ENCODE results near the gene CEPT1. TPM values are rescaled to one million over a fixed set of nuclear protein-coding genes. Genes with fewer than 3 reads are reported as not detected.

The CEPT1 gene
- total RNA-seq, 1 experiment from 2014 or later = 34.2 TPM

GRCh38 chr1:111116496-111116895 lies 23.5 kb upstream of the CEPT1 start:
- BruUV-seq (replicated peaks) = no TSS peak
- Histone ChIP-seq H3K36me3 (ENCODE audit: control insufficient read depth in 1 of 2, insufficient read depth in 2 of 2, low read length in 2 of 2) (peaks cover 4 to 19% of the 10 kb centered on the region in 2 experiments; a peak in 3 of 4 replicates), H3K79me2 (ENCODE audit: insufficient read depth, low read length) (no peaks in the 10 kb centered on the region), H3K9me2 (ENCODE audit: insufficient read depth) (no peaks in the 10 kb centered on the region), H3K9ac (ENCODE audit: low read length) (no peak overlapping the region), H3K27me3 (ENCODE audit: insufficient read depth, low read length) (no peaks in the 10 kb centered on the region), H3K4me3 (replicated peaks in 1 of 2; ENCODE audit: low read depth in 1 of 2, low read length in 2 of 2) (no peak overlapping the region), H2AFZ (ENCODE audit: low read depth, low read length, poor library complexity, severe bottlenecking) (no peak overlapping the region), H4K20me1 (ENCODE audit: insufficient read depth) (no peaks in the 10 kb centered on the region), H3K9me3 (ENCODE audit: control insufficient read depth in 1 of 2, insufficient read depth in 1 of 2, low read depth in 1 of 2, low read length in 2 of 2) (no peaks in the 10 kb centered on the region), H3K4me1 (ENCODE audit: control insufficient read depth in 1 of 2, insufficient read depth in 2 of 2, low read length in 2 of 2) (no peaks in the 10 kb centered on the region), H3K4me2 (ENCODE audit: low read length) (no peak overlapping the region), H3K27ac (ENCODE audit: low read depth, low read length) (no peak overlapping the region)
- intact Hi-C loops (cut with micrococcal nuclease) = no loop called here
- no peak for TF ChIP-seq EZH2phosphoT487 (IDR thresholded peaks at IDR 0.05; ENCODE audit: borderline replicate concordance)
- TF ChIP-seq CEBPB (IDR thresholded peaks at IDR 0.05; ENCODE audit: low read depth) = no peak
- TF ChIP-seq EZH2 (IDR thresholded peaks at IDR 0.05) = no peak
- TF ChIP-seq TCF7L2 (IDR thresholded peaks at IDR 0.05; ENCODE audit: borderline replicate concordance, extremely low read depth, insufficient read depth, insufficient read length) = no peak
- TF ChIP-seq SRF (IDR thresholded peaks at IDR 0.05; ENCODE audit: low read depth) = no peak
- TF ChIP-seq SIN3A (IDR thresholded peaks at IDR 0.05; ENCODE audit: low read depth) = no peak
- TF ChIP-seq ZBTB33 (IDR thresholded peaks at IDR 0.05; ENCODE audit: extremely low read depth, insufficient replicate concordance, low read length) = no peak
- TF ChIP-seq EGR1 (IDR thresholded peaks at IDR 0.05; ENCODE audit: low read depth) = no peak
- no peak for TF ChIP-seq CTCF (IDR thresholded peaks at IDR 0.05 in 2 of 3, conservative IDR thresholded peaks at IDR 0.05 in 1 of 3; ENCODE audit: borderline replicate concordance in 1 of 3, insufficient read depth in 1 of 3, low read depth in 2 of 3, low read length in 2 of 3)
- TF ChIP-seq ATF3 (IDR thresholded peaks at IDR 0.05) = no peak
- TF ChIP-seq MAX (IDR thresholded peaks at IDR 0.05) = no peak
- DNase-seq (ENCODE audit: low read depth, low spot score) (no peak), ATAC-seq (no peak)
- ChIA-PET RAD21 (ENCODE audit: low non-redundant PET in 1 of 2, low total read pairs in 2 of 2, uncharacterized antibody in 2 of 2, unreplicated experiment in 2 of 2) (no interaction called here), CTCF (no interaction called here), POLR2A (no interaction called here)
